Right atrium auricular region (tissue), 2 donors: ENCODE results near the gene ITGB3. TPM values are rescaled to one million over a fixed set of nuclear protein-coding genes. Genes with fewer than 3 reads are reported as not detected.

ENCODE experiments used
- DNase-seq: peaks from one replicate; pipeline ENCODE4 v3.0.0-alpha.2; 2019; ENCODE audit warnings: low spot score
- H3K27ac ChIP-seq, 2 donors: fragments of 200-600 bp; sonication (generic); 1 replicate in 1 of 2; 2 replicates in 1 of 2; pipeline ENCODE4 v1.5.1; 2016 to 2019
- H3K27me3 ChIP-seq, 2 donors: fragments of 200-600 bp; sonication (generic); one replicate each; pipeline versions ENCODE4 v1.5.1 to v1.6.0; 2017 to 2019
- H3K36me3 ChIP-seq: fragments of 200-600 bp; sonication (generic); one replicate; pipeline ENCODE4 v1.5.1; 2016
- H3K4me1 ChIP-seq, 2 donors: fragments of 200-600 bp; sonication (generic); one replicate each; pipeline versions ENCODE4 v1.5.1 to v1.6.0; 2017 to 2019
- H3K4me3 ChIP-seq, 2 donors: fragments of 200-600 bp; sonication (generic); 1 replicate in 1 of 2; 2 replicates in 1 of 2; pipeline ENCODE4 v1.5.1; 2017 to 2019; ENCODE audit warnings: mild to moderate bottlenecking in 1 of 2, moderate library complexity in 1 of 2
- H3K9me3 ChIP-seq, 2 donors: fragments of 200-600 bp; sonication (generic); one replicate each; pipeline ENCODE4 v1.5.1; 2019
- CTCF ChIP-seq, 2 donors: fragments of 200-600 bp; sonication (generic); IDR thresholded peaks; one replicate each; pipeline ENCODE4 v1.5.1; 2019; ENCODE audit warnings: antibody characterized with exemption in 2 of 2
- total RNA-seq, 2 donors: library from RNA; depleted of rRNA; stranded (reverse); fragments of >200 nt; gene quantifications; one replicate each; pipeline ENCODE4 v1.1.0, GENCODE V29; 2016

Gene ITGB3
- total RNA-seq, 2 donors from 2014 or later, result 3.0 to 13.6 TPM

- peak; percentile 96 for DNase-seq
- Histone ChIP-seq H3K36me3 (peaks cover 23% of the 10 kb centered on the region), H3K27ac (peak overlapping the region; percentile 74 to 88), H3K9me3 (no peaks in the 10 kb centered on the region), H3K27me3 (no peaks in the 10 kb centered on the region), H3K4me1 (peaks cover 0 to 20% of the 10 kb centered on the region in 2 donors), H3K4me3 (no peak overlapping the region)
- TF ChIP-seq CTCF (IDR thresholded peaks at IDR 0.05), result no peak
Observed at GRCh38 chr17:47239967-47240651, 13.5 kb upstream of the ITGB3 start.

- Histone ChIP-seq H3K27ac (peak overlapping the region in 1 of 2 donors; percentile 88), H3K27me3 (no peaks in the 10 kb centered on the region), H3K4me3 (no peak overlapping the region), H3K4me1 (peaks cover 0 to 20% of the 10 kb centered on the region in 2 donors), H3K36me3 (peaks cover 19% of the 10 kb centered on the region), H3K9me3 (no peaks in the 10 kb centered on the region)
- no peak for TF ChIP-seq CTCF (IDR thresholded peaks at IDR 0.05)
- DNase-seq, result no peak
Observed at GRCh38 chr17:47240806-47241205, 12.8 kb upstream of the ITGB3 start.

GRCh38 chr17:47242648-47243047 is 11.0 kb upstream of the ITGB3 start:
- Histone ChIP-seq H3K36me3 (peaks cover 17% of the 10 kb centered on the region), H3K27me3 (no peaks in the 10 kb centered on the region), H3K9me3 (no peaks in the 10 kb centered on the region), H3K4me3 (no peak overlapping the region), H3K4me1 (peaks cover 0 to 20% of the 10 kb centered on the region in 2 donors), H3K27ac (no peak overlapping the region)
- no peak for DNase-seq
- no peak for TF ChIP-seq CTCF (IDR thresholded peaks at IDR 0.05)

- no peak for DNase-seq
- H3K27me3 ChIP-seq, result no peaks in the 10 kb centered on the region
- TF ChIP-seq CTCF (IDR thresholded peaks at IDR 0.05), result no peak
- no peak overlapping the region for H3K4me3 ChIP-seq
- H3K9me3 ChIP-seq, result no peaks in the 10 kb centered on the region
- peaks cover 17% of the 10 kb centered on the region for H3K36me3 ChIP-seq
- peaks cover 0 to 20% of the 10 kb centered on the region in 2 donors for H3K4me1 ChIP-seq
- H3K27ac ChIP-seq, result no peak overlapping the region
Observed at GRCh38 chr17:47243737-47244598, 9.7 kb upstream of the ITGB3 start.

GRCh38 chr17:47244697-47245096 is 8.9 kb upstream of the ITGB3 start:
- Histone ChIP-seq H3K4me1 (peaks cover 0 to 12% of the 10 kb centered on the region in 2 donors), H3K9me3 (no peaks in the 10 kb centered on the region), H3K27ac (no peak overlapping the region), H3K27me3 (no peaks in the 10 kb centered on the region), H3K4me3 (no peak overlapping the region), H3K36me3 (peaks cover 17% of the 10 kb centered on the region)
- DNase-seq, result no peak
- TF ChIP-seq CTCF (IDR thresholded peaks at IDR 0.05), result no peak
